GM19452 (cell line): Measurements from ENCODE around the gene SPON1.
A peak's percentile ranks its signal among the peaks of the same experiment; 100 is the strongest.
"Not testable (repeated sequence)": the region's sequence is repeated elsewhere in the genome, so short reads cannot be mapped to it uniquely, and the experiment has no call there.

Experiments
- ATAC-seq: cut with Tn5 transposase; IDR thresholded peaks from one replicate; pipeline ENCODE4 v1.9.1; 2021; ENCODE audit not compliant: unreplicated experiment

The SPON1 gene

GRCh38 chr11:14232652-14233051, 270.1 kb downstream of the SPON1 start:
- ATAC-seq: no peak

GRCh38 chr11:14234446-14234845, 271.9 kb downstream of the SPON1 start:
- ATAC-seq: no peak

GRCh38 chr11:14235701-14236100, 273.2 kb downstream of the SPON1 start:
- no peak for ATAC-seq

- peak; percentile 96 for ATAC-seq
These were observed 275.0 kb downstream of the SPON1 start for GRCh38 chr11:14237444-14237961.

GRCh38 chr11:14240221-14240620, 277.7 kb downstream of the SPON1 start:
- no peak for ATAC-seq

GRCh38 chr11:14240951-14241350, 278.4 kb downstream of the SPON1 start:
- no peak for ATAC-seq

- ATAC-seq: no peak
These were observed 279.7 kb downstream of the SPON1 start for GRCh38 chr11:14242187-14242586.

GRCh38 chr11:14242733-14243132, 280.2 kb downstream of the SPON1 start:
- ATAC-seq: no peak

- ATAC-seq: no peak
These were observed 282.4 kb downstream of the SPON1 start for GRCh38 chr11:14244926-14245325.

- ATAC-seq: no peak
These were observed 282.9 kb downstream of the SPON1 start for GRCh38 chr11:14245444-14245843.

GRCh38 chr11:14248580-14248981, 286.1 kb downstream of the SPON1 start:
- ATAC-seq: no peak

- ATAC-seq: no peak
These were observed 286.8 kb downstream of the SPON1 start for GRCh38 chr11:14249121-14249963.

- ATAC-seq: no peak
These were observed 289.2 kb downstream of the SPON1 start for GRCh38 chr11:14251754-14252153.

- ATAC-seq: not testable (repeated sequence)
These were observed 290.0 kb downstream of the SPON1 start for GRCh38 chr11:14252501-14252900.

- no peak for ATAC-seq
These were observed 290.9 kb downstream of the SPON1 start for GRCh38 chr11:14253421-14253820.

GRCh38 chr11:14253840-14254239, 291.3 kb downstream of the SPON1 start:
- no peak for ATAC-seq

- no peak for ATAC-seq
These were observed 292.2 kb downstream of the SPON1 start for GRCh38 chr11:14254533-14255237.

- ATAC-seq: no peak
These were observed 292.7 kb downstream of the SPON1 start for GRCh38 chr11:14255238-14255534.

GRCh38 chr11:14258221-14258935, 295.9 kb downstream of the SPON1 start:
- ATAC-seq: no peak

GRCh38 chr11:14259186-14259784, 296.8 kb downstream of the SPON1 start:
- ATAC-seq: no peak

- no peak for ATAC-seq
These were observed 297.4 kb downstream of the SPON1 start for GRCh38 chr11:14259878-14260277.
